ENCODE results near the gene TIMM10.
A peak's percentile ranks its signal among the peaks of the same experiment; 100 is the strongest.
"Not testable (repeated sequence)": the region's sequence is repeated elsewhere in the genome, so short reads cannot be mapped to it uniquely, and the experiment has no call there.

TIMM10 gene

DNA sequence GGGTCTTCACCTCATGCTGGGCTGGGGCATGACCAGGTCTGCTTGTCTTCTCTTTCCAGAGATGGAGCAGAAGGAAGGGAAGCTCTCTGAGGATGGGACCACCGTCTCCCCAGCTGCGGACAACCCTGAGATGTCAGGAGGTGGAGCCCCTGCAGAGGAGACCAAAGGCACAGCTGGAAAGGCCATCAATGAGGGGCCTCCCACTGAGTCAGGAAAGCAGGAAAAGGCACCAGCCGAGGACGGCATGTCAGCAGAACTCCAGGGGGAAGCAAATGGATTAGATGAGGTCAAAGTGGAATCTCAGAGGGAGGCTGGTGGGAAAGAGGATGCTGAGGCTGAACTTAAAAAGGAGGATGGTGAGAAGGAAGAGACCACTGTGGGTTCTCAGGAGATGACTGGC is 12.0 kb upstream of the TIMM10 start:
- TF ChIP-seq, protein P1, sequence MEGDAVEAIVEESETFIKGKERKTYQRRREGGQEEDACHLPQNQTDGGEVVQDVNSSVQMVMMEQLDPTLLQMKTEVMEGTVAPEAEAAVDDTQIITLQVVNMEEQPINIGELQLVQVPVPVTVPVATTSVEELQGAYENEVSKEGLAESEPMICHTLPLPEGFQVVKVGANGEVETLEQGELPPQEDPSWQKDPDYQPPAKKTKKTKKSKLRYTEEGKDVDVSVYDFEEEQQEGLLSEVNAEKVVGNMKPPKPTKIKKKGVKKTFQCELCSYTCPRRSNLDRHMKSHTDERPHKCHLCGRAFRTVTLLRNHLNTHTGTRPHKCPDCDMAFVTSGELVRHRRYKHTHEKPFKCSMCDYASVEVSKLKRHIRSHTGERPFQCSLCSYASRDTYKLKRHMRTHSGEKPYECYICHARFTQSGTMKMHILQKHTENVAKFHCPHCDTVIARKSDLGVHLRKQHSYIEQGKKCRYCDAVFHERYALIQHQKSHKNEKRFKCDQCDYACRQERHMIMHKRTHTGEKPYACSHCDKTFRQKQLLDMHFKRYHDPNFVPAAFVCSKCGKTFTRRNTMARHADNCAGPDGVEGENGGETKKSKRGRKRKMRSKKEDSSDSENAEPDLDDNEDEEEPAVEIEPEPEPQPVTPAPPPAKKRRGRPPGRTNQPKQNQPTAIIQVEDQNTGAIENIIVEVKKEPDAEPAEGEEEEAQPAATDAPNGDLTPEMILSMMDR (conservative IDR thresholded peaks at IDR 0.05): no peak
- H3K27ac ChIP-seq: no peak overlapping the region

DNA sequence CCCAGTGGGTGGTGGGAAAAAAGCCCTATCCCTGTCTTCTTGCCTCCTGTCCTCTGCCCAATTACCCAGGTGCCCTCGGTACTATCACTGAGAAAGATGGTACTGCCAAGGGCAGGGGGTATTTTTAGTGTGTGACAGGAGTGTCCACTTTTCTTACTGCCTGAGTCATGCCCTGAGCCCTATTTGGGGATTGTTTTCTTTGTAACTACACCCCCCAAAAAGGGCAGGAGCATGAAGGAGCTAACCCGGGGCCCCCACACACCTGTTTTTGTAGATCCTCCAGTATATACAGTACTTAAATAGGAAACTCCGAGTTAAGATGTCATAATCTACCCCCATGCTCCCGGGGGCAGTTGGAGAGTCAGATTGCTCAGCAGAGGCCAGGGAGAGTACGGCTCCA is 10.6 kb upstream of the TIMM10 start:
- TF ChIP-seq, protein P1 (conservative IDR thresholded peaks at IDR 0.05): no peak
- no peak overlapping the region for H3K27ac ChIP-seq

DNA sequence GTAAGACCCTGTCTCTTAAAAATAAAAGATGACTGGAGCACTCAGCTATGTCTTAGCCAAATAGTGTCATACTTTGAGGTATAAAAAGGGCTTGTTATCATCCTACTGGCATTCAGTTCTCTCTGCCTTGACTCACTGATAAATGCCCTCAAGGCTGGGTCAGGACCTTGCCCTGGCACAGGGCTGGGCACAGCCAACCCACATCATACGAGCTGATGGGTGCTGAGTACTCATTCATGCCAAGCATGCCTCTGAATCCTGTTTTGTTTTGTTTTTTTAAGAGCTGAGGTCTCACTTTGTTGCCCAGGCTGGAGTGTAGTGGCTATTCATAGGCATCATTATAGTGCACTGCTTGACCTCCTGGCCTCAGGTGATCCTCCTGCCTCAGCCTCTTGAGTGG is 8.8 kb upstream of the TIMM10 start:
- TF ChIP-seq, protein P1 (conservative IDR thresholded peaks at IDR 0.05): no peak
- no peak overlapping the region for H3K27ac ChIP-seq

DNA sequence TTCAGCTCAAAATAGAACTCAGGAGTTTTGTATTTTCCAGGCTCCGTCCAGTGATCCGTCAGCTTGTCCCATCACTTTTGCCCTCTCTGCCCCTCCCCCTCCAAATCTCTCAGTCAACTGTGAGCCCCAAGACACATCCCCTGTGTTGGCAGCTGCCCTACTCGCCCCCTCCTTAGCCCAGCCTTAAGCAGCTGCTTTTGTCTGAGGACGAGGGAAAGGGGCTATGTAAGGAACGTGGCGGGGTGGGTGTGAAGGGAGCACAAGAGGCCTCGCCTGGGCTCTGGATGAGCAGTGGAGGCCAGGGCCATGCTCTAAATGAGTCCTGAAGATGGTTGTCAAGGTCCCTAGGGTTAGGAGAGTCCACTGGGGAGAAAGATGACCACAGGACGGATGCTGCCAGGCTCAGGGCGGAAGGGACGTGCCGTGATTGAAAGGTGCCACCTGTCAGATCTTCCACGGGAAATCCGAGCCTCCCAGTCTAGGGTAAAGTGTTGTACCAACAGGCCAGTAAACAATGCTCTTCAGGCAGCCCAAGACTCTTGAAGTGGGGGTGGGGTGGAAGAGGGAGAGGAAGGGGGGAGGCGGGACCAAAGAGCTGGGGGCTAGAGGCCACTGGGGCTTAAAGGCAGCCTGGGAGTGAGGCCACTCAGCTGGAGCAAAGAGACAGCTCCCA is 6.5 kb upstream of the TIMM10 start, which contains the start of gene SMTNL1:
SMTNL1 (plus strand) TSS at position 649 of the 673 bp plus-strand sequence. CDS start 5,048 bp downstream, outside the sequence.
- no peak within 1 kb of the TSS for H3K27ac ChIP-seq
- TF ChIP-seq, protein P1 (conservative IDR thresholded peaks at IDR 0.05): no peak

DNA sequence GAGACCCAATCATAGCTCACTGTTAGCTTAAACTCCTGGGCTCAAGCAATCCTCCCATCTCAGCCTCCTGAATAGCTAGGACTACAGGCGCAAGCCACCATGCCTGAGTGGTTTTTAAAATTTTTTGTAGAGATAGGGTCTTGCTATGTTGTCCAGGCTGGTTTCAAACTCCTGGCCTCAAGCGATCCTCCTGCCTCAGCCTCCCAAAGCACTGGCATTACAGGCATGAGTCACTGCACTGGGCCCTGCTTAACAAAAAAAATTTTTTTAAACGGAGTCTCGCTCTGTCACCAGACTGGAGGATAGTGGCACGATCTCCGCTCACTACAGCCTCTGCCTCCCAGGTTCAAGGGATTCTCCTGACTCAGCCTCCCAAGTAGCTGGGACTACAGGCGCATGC is 3.9 kb upstream of the TIMM10 start:
- H3K27ac ChIP-seq: not testable (repeated sequence)

DNA sequence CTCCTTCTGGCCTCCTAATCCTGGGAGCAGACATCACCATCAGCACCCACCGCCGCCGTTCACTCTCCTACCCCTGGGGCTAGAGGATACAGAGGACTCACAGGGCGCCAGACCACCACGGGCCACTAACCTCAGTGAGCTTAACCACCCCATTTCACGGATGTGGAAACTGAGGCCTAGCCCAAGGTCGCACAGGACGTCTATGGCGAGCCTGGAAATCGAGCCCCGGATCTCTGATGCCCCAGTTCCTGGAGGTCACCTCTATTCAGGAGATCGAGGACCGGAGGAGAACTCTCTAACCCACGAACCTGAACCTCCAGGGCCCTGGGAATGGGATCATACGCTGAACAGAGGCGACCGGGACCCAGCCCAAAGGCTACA is 349 bp downstream of the TIMM10 start:
- H3K27ac ChIP-seq: peak overlapping the region; percentile 78
- TF ChIP-seq, protein P1 (conservative IDR thresholded peaks at IDR 0.05): no peak

DNA sequence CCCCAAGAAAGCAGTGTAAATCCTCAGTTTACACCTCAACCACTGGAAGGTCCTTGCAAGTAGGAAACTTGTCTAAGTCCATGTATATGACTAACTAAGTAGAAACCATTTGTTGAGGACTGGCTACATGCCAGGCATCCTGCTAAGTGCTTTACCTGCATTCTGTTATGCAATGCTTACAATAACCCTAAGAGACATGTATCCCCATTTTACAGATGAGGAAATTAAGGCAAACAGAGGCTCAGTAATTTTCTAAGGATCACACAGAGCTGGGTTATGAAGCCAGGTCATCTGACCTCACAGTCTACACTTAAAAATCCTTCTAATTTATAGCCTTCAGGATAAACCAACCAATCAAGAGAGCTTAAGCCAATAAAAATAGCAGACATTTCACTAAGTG is 1.5 kb downstream of the TIMM10 start:
- TF ChIP-seq, protein P1 (conservative IDR thresholded peaks at IDR 0.05): no peak
- no peak overlapping the region for H3K27ac ChIP-seq

DNA sequence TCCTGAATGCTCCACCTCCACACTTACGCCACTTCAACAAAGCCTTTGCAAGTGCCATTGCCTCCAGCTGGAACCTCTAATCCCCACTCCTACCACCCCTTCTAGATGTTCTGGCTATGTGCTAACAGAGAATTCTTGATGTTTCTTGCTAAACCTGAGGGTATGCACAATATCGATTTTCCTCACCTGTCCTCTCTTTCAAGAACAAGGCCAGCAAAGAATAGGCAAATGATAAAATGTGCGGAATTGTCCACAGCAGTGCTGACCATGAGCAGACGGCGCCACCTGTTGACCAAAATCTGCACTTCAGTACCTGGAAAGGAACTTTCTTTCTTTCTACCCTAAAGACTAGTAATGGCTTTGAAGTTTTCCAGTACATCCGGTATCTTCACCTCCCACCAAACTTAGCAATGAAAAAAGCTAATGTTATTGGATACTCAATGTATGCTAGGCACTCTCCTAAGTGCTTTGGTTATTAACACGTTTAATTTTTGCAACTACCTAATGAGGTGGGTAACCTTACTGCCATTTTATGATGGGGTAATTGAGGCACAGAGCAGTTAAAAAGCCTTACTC is 3.4 kb downstream of the TIMM10 start:
- no peak overlapping the region for H3K27ac ChIP-seq

More for the DNA sequence above, 3.4 kb downstream of the TIMM10 start:
- TF ChIP-seq, protein P1 (conservative IDR thresholded peaks at IDR 0.05): peak; percentile 97
